HCT116 (cell line): ENCODE measurements around the gene SMG6. TPM values are rescaled to one million over a fixed set of nuclear protein-coding genes. Genes with fewer than 3 reads are reported as not detected.

Experiments used
- ATAC-seq: fragments of 200-7000 bp; cut with Tn5 transposase; 2 replicates; pipeline ENCODE4 v1.9.1; 2020; ENCODE audit warnings: mild to moderate bottlenecking, moderate library complexity
- BruUV-seq: library from RNA; stranded (reverse); fragments of 400-500 nt; replicated peaks from 2 replicates; lab custom pipeline; 2021; lab: Mats Ljungman, UMichigan
- CTCF ChIA-PET: fragments of 300-600 bp; sonication (Branson Sonifier 250); formaldehyde crosslinking; loops from one replicate; lab custom pipeline; 2021; ENCODE audit warnings: antibody characterized with exemption; lab: Charles Lee
- POLR2A ChIA-PET: fragments of 300-600, 350-600 bp; sonication (Branson Sonifier 250); formaldehyde crosslinking; loops from one replicate; lab custom pipeline; 2021; ENCODE audit warnings: antibody characterized with exemption; lab: Charles Lee
- RAD21 ChIA-PET, 2 experiments: fragments of 300-600 bp; sonication (Branson Sonifier 250); formaldehyde crosslinking; loops; one replicate each; lab custom pipeline; 2023; ENCODE audit warnings: low total read pairs in 2 of 2; ENCODE audit not compliant: uncharacterized antibody in 2 of 2, unreplicated experiment in 2 of 2, low non-redundant PET in 1 of 2; lab: Charles Lee
- DNase-seq: peaks from one replicate; pipeline ENCODE4 v3.0.0-alpha.2; 2010; ENCODE audit warnings: low read depth, low spot score
- H2AFZ ChIP-seq: fragments of 200-600 bp; shearing (Covaris generic), sonication (generic); 2 replicates; pipeline ENCODE4 v1.6.1; 2017; ENCODE audit warnings: low read depth, mixed run types, mixed read lengths, antibody characterized with exemption, low read length; ENCODE audit not compliant: poor library complexity, severe bottlenecking
- H3K27ac ChIP-seq: 2 replicates; pipeline ENCODE4 v1.5.1; 2012; ENCODE audit warnings: low read depth, low read length
- H3K27me3 ChIP-seq: fragments of 200-600 bp; sonication (generic); 2 replicates; pipeline ENCODE4 v1.6.1; 2016; ENCODE audit warnings: mixed run types, low read length, mixed read lengths; ENCODE audit not compliant: insufficient read depth
- H3K36me3 ChIP-seq, 2 experiments: fragments of 200-500 bp in 1 of 2; fragments of 200-600 bp in 1 of 2; sonication (Bioruptor generic) in 1 of 2; sonication (generic) in 1 of 2; 2 replicates each; pipeline versions ENCODE4 v1.5.1 to v1.6.1; 2014 to 2016; ENCODE audit warnings: low read length in 2 of 2, inconsistent platforms in 1 of 2, mixed read lengths in 1 of 2, mixed run types in 1 of 2; ENCODE audit not compliant: insufficient read depth in 2 of 2, control insufficient read depth in 1 of 2
- H3K4me1 ChIP-seq, 2 experiments: fragments of 200-600 bp in 1 of 2; sonication (generic) in 1 of 2; 2 replicates each; pipeline versions ENCODE4 v1.5.1 to v1.6.1; 2012 to 2017; ENCODE audit warnings: low read length in 2 of 2, inconsistent platforms in 1 of 2, mild to moderate bottlenecking in 1 of 2, mixed read lengths in 1 of 2, mixed run types in 1 of 2, moderate library complexity in 1 of 2; ENCODE audit not compliant: insufficient read depth in 2 of 2, control insufficient read depth in 1 of 2
- H3K4me2 ChIP-seq: fragments of 200-600 bp; sonication (generic); 2 replicates; pipeline ENCODE4 v1.6.1; 2017; ENCODE audit warnings: mixed run types, low read length, mixed read lengths
- H3K4me3 ChIP-seq, 2 experiments: fragments of 200-600 bp in 1 of 2; sonication (generic) in 1 of 2; replicated peaks in 1 of 2; 2 replicates each; pipeline ENCODE4 v1.5.1; 2011 to 2016; ENCODE audit warnings: low read length in 2 of 2, control low read depth in 1 of 2, low read depth in 1 of 2, mild to moderate bottlenecking in 1 of 2, mixed read lengths in 1 of 2, mixed run types in 1 of 2
- H3K79me2 ChIP-seq: fragments of 200-600 bp; sonication (generic); 2 replicates; pipeline ENCODE4 v1.6.1; 2017; ENCODE audit warnings: mild to moderate bottlenecking, mixed run types, low read length, moderate library complexity, mixed read lengths; ENCODE audit not compliant: insufficient read depth
- H3K9ac ChIP-seq: fragments of 200-600 bp; sonication (generic); 2 replicates; pipeline ENCODE4 v1.6.1; 2016; ENCODE audit warnings: low read length, mixed read lengths
- H3K9me2 ChIP-seq: fragments of 200-600 bp; sonication (generic), shearing (Covaris generic); 2 replicates; pipeline ENCODE4 v1.6.1; 2017; ENCODE audit warnings: mixed run types, mild to moderate bottlenecking, moderate library complexity; ENCODE audit not compliant: insufficient read depth
- H3K9me3 ChIP-seq, 2 experiments: fragments of 200-500 bp in 1 of 2; fragments of 200-600 bp in 1 of 2; sonication (Bioruptor generic) in 1 of 2; sonication (generic) in 1 of 2; 2 replicates each; pipeline ENCODE4 v1.6.1; 2014 to 2017; ENCODE audit warnings: low read length in 2 of 2, mixed read lengths in 2 of 2, inconsistent platforms in 1 of 2, low read depth in 1 of 2, mild to moderate bottlenecking in 1 of 2, mixed run types in 1 of 2, moderate library complexity in 1 of 2; ENCODE audit not compliant: control insufficient read depth in 1 of 2, insufficient read depth in 1 of 2
- H4K20me1 ChIP-seq: fragments of 200-600 bp; sonication (generic), shearing (Covaris generic); 2 replicates; pipeline ENCODE4 v1.6.1; 2017; ENCODE audit warnings: mixed run types, mild to moderate bottlenecking, moderate library complexity; ENCODE audit not compliant: insufficient read depth
- CBX3 ChIP-seq: IDR thresholded peaks from 2 replicates; pipeline ENCODE4 v1.6.1; 2012; ENCODE audit warnings: low read depth
- CEBPB ChIP-seq: IDR thresholded peaks from 2 replicates; pipeline ENCODE4 v1.6.1; 2012; ENCODE audit warnings: low read depth
- CTCF ChIP-seq, 3 experiments: fragments of 200-600 bp in 1 of 3; sonication (generic) in 1 of 3; IDR thresholded peaks in 2 of 3; conservative IDR thresholded peaks in 1 of 3; 2 replicates each; pipeline ENCODE4 v1.5.1; 2012 to 2017; ENCODE audit warnings: low read depth in 2 of 3, low read length in 2 of 3, antibody characterized with exemption in 1 of 3, borderline replicate concordance in 1 of 3, control low read depth in 1 of 3, mild to moderate bottlenecking in 1 of 3, mixed read lengths in 1 of 3, mixed run types in 1 of 3, moderate library complexity in 1 of 3; ENCODE audit not compliant: insufficient read depth in 1 of 3
- EGR1 ChIP-seq: IDR thresholded peaks from 2 replicates; pipeline ENCODE4 v1.6.1; 2012; ENCODE audit warnings: low read depth
- EZH2 ChIP-seq: fragments of 200-600 bp; sonication (generic); IDR thresholded peaks from 2 replicates; pipeline ENCODE4 v1.6.1; 2017; ENCODE audit warnings: antibody characterized with exemption, mixed run types
- EZH2phosphoT487 ChIP-seq: fragments of 200-600 bp; IDR thresholded peaks from 2 replicates; pipeline ENCODE4 v1.6.1; 2018; ENCODE audit warnings: antibody characterized with exemption, borderline replicate concordance
- FOSL1 ChIP-seq: IDR thresholded peaks from 2 replicates; pipeline ENCODE4 v1.6.1; 2012; ENCODE audit warnings: low read depth
- JUND ChIP-seq: IDR thresholded peaks from 2 replicates; pipeline ENCODE4 v1.6.1; 2012
- MAX ChIP-seq: IDR thresholded peaks from 2 replicates; pipeline ENCODE4 v1.6.1; 2012
- RAD21 ChIP-seq: IDR thresholded peaks from 2 replicates; pipeline ENCODE4 v1.6.1; 2012; ENCODE audit warnings: low read depth, mild to moderate bottlenecking
- SIN3A ChIP-seq: IDR thresholded peaks from 2 replicates; pipeline ENCODE4 v1.6.1; 2012; ENCODE audit warnings: low read depth
- YY1 ChIP-seq: IDR thresholded peaks from 2 replicates; pipeline ENCODE4 v1.6.1; 2011; ENCODE audit warnings: low read length, low read depth, moderate library complexity, mild to moderate bottlenecking; ENCODE audit not compliant: insufficient replicate concordance; ENCODE audit errors: extremely low read depth
- ZFX ChIP-seq: fragments of 450-650 bp; IDR thresholded peaks from 2 replicates; pipeline ENCODE4 v1.6.1; 2017
- ZNF274 ChIP-seq: fragments of 200-500 bp; sonication (Bioruptor generic); IDR thresholded peaks from 2 replicates; pipeline ENCODE4 v1.6.1; 2014; ENCODE audit warnings: mild to moderate bottlenecking, low read depth, low read length, inconsistent platforms
- intact Hi-C: fragments of 100-400 bp; cut with micrococcal nuclease; formaldehyde crosslinking; loops from 2 replicates; pipeline ENCODE4 v1.10.0; 2022
- total RNA-seq: library from RNA; stranded (reverse); gene quantifications from one replicate; pipeline ENCODE4 v1.2.1, GENCODE V29; 2021; ENCODE audit not compliant: unreplicated experiment
- TF ChIP-seq, protein P1 (sequence below): IDR thresholded peaks from 2 replicates; pipeline ENCODE4 v1.6.1; 2012; ENCODE audit warnings: low read depth
- TF ChIP-seq, protein P2 (sequence below): IDR thresholded peaks from 2 replicates; pipeline ENCODE4 v1.6.1; 2011; ENCODE audit warnings: mild to moderate bottlenecking, low read length, moderate library complexity; ENCODE audit not compliant: insufficient replicate concordance; ENCODE audit errors: extremely low read depth

SMG6 gene
- total RNA-seq, 1 experiment from 2014 or later, result 23.1 TPM

- no peak overlapping the region for H2AFZ ChIP-seq
- no peak overlapping the region for H3K27ac ChIP-seq
- no TSS peak for BruUV-seq
- RAD21 ChIA-PET, result no interaction called here
- H3K9me3 ChIP-seq, result no peaks in the 10 kb centered on the region
- DNase-seq (no peak), ATAC-seq (no peak)
- H3K4me2 ChIP-seq, result no peak overlapping the region
- no peaks in the 10 kb centered on the region for H3K9me2 ChIP-seq
- H4K20me1 ChIP-seq, result no peaks in the 10 kb centered on the region; the same call in 1 of the 2 replicates
- no peaks in the 10 kb centered on the region for H3K79me2 ChIP-seq
- CTCF ChIA-PET, result no interaction called here
- no peak for TF ChIP-seq CEBPB
- no peak for TF ChIP-seq ZFX
- no peak for TF ChIP-seq EZH2phosphoT487
- TF ChIP-seq SIN3A, result no peak
- TF ChIP-seq RAD21, result no peak
- TF ChIP-seq EGR1, result no peak
- no peak for TF ChIP-seq FOSL1
- no peak for TF ChIP-seq MAX
- TF ChIP-seq, protein P1, sequence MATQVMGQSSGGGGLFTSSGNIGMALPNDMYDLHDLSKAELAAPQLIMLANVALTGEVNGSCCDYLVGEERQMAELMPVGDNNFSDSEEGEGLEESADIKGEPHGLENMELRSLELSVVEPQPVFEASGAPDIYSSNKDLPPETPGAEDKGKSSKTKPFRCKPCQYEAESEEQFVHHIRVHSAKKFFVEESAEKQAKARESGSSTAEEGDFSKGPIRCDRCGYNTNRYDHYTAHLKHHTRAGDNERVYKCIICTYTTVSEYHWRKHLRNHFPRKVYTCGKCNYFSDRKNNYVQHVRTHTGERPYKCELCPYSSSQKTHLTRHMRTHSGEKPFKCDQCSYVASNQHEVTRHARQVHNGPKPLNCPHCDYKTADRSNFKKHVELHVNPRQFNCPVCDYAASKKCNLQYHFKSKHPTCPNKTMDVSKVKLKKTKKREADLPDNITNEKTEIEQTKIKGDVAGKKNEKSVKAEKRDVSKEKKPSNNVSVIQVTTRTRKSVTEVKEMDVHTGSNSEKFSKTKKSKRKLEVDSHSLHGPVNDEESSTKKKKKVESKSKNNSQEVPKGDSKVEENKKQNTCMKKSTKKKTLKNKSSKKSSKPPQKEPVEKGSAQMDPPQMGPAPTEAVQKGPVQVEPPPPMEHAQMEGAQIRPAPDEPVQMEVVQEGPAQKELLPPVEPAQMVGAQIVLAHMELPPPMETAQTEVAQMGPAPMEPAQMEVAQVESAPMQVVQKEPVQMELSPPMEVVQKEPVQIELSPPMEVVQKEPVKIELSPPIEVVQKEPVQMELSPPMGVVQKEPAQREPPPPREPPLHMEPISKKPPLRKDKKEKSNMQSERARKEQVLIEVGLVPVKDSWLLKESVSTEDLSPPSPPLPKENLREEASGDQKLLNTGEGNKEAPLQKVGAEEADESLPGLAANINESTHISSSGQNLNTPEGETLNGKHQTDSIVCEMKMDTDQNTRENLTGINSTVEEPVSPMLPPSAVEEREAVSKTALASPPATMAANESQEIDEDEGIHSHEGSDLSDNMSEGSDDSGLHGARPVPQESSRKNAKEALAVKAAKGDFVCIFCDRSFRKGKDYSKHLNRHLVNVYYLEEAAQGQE, result no peak
- no peak for TF ChIP-seq ZNF274
- no peak for TF ChIP-seq EZH2
- TF ChIP-seq, protein P2, sequence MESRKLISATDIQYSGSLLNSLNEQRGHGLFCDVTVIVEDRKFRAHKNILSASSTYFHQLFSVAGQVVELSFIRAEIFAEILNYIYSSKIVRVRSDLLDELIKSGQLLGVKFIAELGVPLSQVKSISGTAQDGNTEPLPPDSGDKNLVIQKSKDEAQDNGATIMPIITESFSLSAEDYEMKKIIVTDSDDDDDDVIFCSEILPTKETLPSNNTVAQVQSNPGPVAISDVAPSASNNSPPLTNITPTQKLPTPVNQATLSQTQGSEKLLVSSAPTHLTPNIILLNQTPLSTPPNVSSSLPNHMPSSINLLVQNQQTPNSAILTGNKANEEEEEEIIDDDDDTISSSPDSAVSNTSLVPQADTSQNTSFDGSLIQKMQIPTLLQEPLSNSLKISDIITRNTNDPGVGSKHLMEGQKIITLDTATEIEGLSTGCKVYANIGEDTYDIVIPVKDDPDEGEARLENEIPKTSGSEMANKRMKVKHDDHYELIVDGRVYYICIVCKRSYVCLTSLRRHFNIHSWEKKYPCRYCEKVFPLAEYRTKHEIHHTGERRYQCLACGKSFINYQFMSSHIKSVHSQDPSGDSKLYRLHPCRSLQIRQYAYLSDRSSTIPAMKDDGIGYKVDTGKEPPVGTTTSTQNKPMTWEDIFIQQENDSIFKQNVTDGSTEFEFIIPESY, result no peak
- no peak for TF ChIP-seq YY1
- TF ChIP-seq CTCF (IDR thresholded peaks at IDR 0.05 in 2 of 3, conservative IDR thresholded peaks at IDR 0.05 in 1 of 3; ENCODE audit: borderline replicate concordance in 1 of 3, insufficient read depth in 1 of 3, low read depth in 2 of 3, low read length in 2 of 3), result no peak
- no peak for TF ChIP-seq CBX3
- TF ChIP-seq JUND, result no peak
- intact Hi-C loops, result no loop called here
- H3K4me1 ChIP-seq, result no peaks in the 10 kb centered on the region
- POLR2A ChIA-PET, result no interaction called here
- no peaks in the 10 kb centered on the region for H3K36me3 ChIP-seq
- H3K27me3 ChIP-seq, result no peaks in the 10 kb centered on the region
- H3K9ac ChIP-seq, result no peak overlapping the region
- no peak overlapping the region for H3K4me3 ChIP-seq
Measured at GRCh38 chr17:2202302-2202995, 101.1 kb downstream of the SMG6 start.
